Measurements from ENCODE around the gene CLIC3. TPM values are rescaled to one million over a fixed set of nuclear protein-coding genes. Genes with fewer than 3 reads are reported as not detected.

CLIC3 gene
- total and polyA plus RNA-seq, 4 donors, result 17.2 to 115 (median 81.1) TPM

DNA sequence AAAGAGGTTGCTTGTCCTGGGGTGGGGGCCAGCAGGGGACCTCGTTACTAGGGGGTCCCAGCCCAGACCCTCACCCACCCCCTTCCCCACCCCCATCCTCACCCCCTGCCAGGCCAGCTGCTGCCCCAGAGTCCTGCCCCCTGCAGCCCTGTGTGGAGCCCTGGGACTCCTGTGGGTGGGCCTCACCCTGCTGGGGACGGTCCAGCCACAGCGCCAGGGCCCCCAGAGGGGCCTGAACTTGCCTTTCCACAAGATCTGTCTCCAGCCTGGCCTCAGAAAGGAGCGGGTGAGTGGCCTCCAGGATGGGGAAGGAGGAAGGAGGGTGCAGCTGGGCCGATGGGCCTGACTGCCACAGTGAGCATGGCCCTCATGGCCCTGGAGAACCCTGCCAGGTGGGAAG is 26.6 kb downstream of the CLIC3 start:
- Histone ChIP-seq H3K27me3 (ENCODE audit: control insufficient read depth in 3 of 3, insufficient read depth in 3 of 3, low read length in 2 of 3) (no peaks in the 10 kb centered on the region), H3K9me3 (ENCODE audit: control insufficient read depth in 4 of 4, insufficient read depth in 3 of 4, low read length in 3 of 4) (no peaks in the 10 kb centered on the region), H3K4me1 (ENCODE audit: control insufficient read depth in 5 of 5, insufficient read depth in 5 of 5, low read length in 5 of 5) (peaks cover 0 to 18% (median 3%) of the 10 kb centered on the region in 5 donors), H3K4me3 (no peak overlapping the region), H3K9ac (ENCODE audit: insufficient read depth in 1 of 2, low read length in 2 of 2) (no peak overlapping the region), H3K36me3 (ENCODE audit: control insufficient read depth in 4 of 4, insufficient read depth in 4 of 4, low read length in 4 of 4) (no peaks in the 10 kb centered on the region), H3K27ac (ENCODE audit: low read depth in 1 of 2, low read length in 1 of 2) (no peak overlapping the region)
- DNase-seq (no peak), ATAC-seq (ENCODE audit: insufficient read depth, low FRiP score) (no peak)
- TF ChIP-seq, protein P1, sequence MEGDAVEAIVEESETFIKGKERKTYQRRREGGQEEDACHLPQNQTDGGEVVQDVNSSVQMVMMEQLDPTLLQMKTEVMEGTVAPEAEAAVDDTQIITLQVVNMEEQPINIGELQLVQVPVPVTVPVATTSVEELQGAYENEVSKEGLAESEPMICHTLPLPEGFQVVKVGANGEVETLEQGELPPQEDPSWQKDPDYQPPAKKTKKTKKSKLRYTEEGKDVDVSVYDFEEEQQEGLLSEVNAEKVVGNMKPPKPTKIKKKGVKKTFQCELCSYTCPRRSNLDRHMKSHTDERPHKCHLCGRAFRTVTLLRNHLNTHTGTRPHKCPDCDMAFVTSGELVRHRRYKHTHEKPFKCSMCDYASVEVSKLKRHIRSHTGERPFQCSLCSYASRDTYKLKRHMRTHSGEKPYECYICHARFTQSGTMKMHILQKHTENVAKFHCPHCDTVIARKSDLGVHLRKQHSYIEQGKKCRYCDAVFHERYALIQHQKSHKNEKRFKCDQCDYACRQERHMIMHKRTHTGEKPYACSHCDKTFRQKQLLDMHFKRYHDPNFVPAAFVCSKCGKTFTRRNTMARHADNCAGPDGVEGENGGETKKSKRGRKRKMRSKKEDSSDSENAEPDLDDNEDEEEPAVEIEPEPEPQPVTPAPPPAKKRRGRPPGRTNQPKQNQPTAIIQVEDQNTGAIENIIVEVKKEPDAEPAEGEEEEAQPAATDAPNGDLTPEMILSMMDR (IDR thresholded peaks at IDR 0.05; ENCODE audit: control extremely low read depth, extremely low read depth), result no peak
- WGBS, 2 donors, result 74 to 83% methylated on average over 5 of the region's 5 CpGs

GRCh38 chr9:136969150-136969549 is 27.2 kb downstream of the CLIC3 start:
- Histone ChIP-seq H3K9ac (ENCODE audit: insufficient read depth in 1 of 2, low read length in 2 of 2) (no peak overlapping the region), H3K27ac (ENCODE audit: low read depth in 1 of 2, low read length in 1 of 2) (no peak overlapping the region), H3K4me3 (no peak overlapping the region), H3K4me1 (ENCODE audit: control insufficient read depth in 5 of 5, insufficient read depth in 5 of 5, low read length in 5 of 5) (peaks cover 0 to 18% (median 5%) of the 10 kb centered on the region in 5 donors), H3K27me3 (ENCODE audit: control insufficient read depth in 3 of 3, insufficient read depth in 3 of 3, low read length in 2 of 3) (no peaks in the 10 kb centered on the region), H3K9me3 (ENCODE audit: control insufficient read depth in 4 of 4, insufficient read depth in 3 of 4, low read length in 3 of 4) (no peaks in the 10 kb centered on the region), H3K36me3 (ENCODE audit: control insufficient read depth in 4 of 4, insufficient read depth in 4 of 4, low read length in 4 of 4) (no peaks in the 10 kb centered on the region)
- DNase-seq (peak in 1 of 3 donors; percentile 49), ATAC-seq (ENCODE audit: insufficient read depth, low FRiP score) (no peak)
- TF ChIP-seq, protein P1 (IDR thresholded peaks at IDR 0.05; ENCODE audit: control extremely low read depth, extremely low read depth), result no peak
- WGBS, 2 donors, result 78 to 94% methylated on average over 17 of the region's 17 CpGs

- TF ChIP-seq, protein P1 (IDR thresholded peaks at IDR 0.05; ENCODE audit: control extremely low read depth, extremely low read depth), result no peak
- no peak overlapping the region for H3K9ac ChIP-seq (ENCODE audit: insufficient read depth in 1 of 2, low read length in 2 of 2)
- no peak overlapping the region for H3K4me3 ChIP-seq
- no peaks in the 10 kb centered on the region for H3K9me3 ChIP-seq (ENCODE audit: control insufficient read depth in 4 of 4, insufficient read depth in 3 of 4, low read length in 3 of 4)
- ATAC-seq (ENCODE audit: insufficient read depth, low FRiP score) (no peak), DNase-seq (no peak)
- H3K27me3 ChIP-seq (ENCODE audit: control insufficient read depth in 3 of 3, insufficient read depth in 3 of 3, low read length in 2 of 3), result no peaks in the 10 kb centered on the region
- H3K36me3 ChIP-seq (ENCODE audit: control insufficient read depth in 4 of 4, insufficient read depth in 4 of 4, low read length in 4 of 4), result no peaks in the 10 kb centered on the region
- WGBS, 2 donors, result 79 to 88% methylated on average over 17 of the region's 17 CpGs
- no peak overlapping the region for H3K27ac ChIP-seq (ENCODE audit: low read depth in 1 of 2, low read length in 1 of 2)
- H3K4me1 ChIP-seq (ENCODE audit: control insufficient read depth in 5 of 5, insufficient read depth in 5 of 5, low read length in 5 of 5), result peaks cover 0 to 18% (median 5%) of the 10 kb centered on the region in 5 donors
Observed at GRCh38 chr9:136968333-136969127, 27.8 kb downstream of the CLIC3 start.

Measured in lung (tissue), 12 donors.